ENCODE results near the gene NEURL1. TPM values are rescaled to one million over a fixed set of nuclear protein-coding genes. Genes with fewer than 3 reads are reported as not detected.

NEURL1 gene
- total and polyA plus RNA-seq, 2 donors (not counting 3 experiments of a cell fraction or from before 2014, with no cell fraction given), result 0.06 to 0.22 TPM

DNA sequence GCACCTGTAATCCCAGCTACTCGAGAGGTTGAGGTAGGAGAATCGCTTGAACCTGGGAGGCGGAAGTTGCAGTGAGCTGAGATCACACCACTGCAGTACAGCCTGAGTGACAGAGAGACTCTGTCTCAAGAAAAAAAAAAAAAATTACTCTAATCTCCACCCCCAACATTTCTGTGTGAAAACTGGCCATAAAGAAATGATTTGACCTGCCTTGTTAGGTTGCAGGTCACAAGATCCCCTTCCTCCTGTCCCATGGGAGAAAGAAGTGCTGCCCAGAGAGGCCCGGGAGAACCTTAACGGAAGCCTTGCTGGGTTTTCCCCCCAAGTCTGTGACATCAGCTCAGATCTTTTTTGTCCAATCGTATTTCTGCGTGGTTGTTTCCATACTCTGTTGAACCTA, 26.1 kb upstream of the NEURL1 start:
- TF ChIP-seq GATA2 (IDR thresholded peaks at IDR 0.05; ENCODE audit: insufficient read depth, insufficient read length, low read depth, low read length) (no peak), FOS (IDR thresholded peaks at IDR 0.05; ENCODE audit: borderline replicate concordance, insufficient read depth, low read length) (no peak), POLR2AphosphoS5 (IDR thresholded peaks at IDR 0.05; ENCODE audit: insufficient read depth, low read depth, low read length) (no peak), JUN (IDR thresholded peaks at IDR 0.05; ENCODE audit: borderline replicate concordance, insufficient read depth, insufficient read length, low read depth) (no peak), POLR2A (IDR thresholded peaks at IDR 0.05; ENCODE audit: low read depth, low read length) (no peak), EZH2 (IDR thresholded peaks at IDR 0.05; ENCODE audit: borderline replicate concordance, low read depth, low read length, severe bottlenecking) (no peak), MYC (IDR thresholded peaks at IDR 0.05; ENCODE audit: low read depth, low read length) (no peak)
- TF ChIP-seq, protein P1, sequence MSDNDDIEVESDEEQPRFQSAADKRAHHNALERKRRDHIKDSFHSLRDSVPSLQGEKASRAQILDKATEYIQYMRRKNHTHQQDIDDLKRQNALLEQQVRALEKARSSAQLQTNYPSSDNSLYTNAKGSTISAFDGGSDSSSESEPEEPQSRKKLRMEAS (IDR thresholded peaks at IDR 0.05; ENCODE audit: insufficient read depth, insufficient read length), result no peak
- TF ChIP-seq, protein P2, sequence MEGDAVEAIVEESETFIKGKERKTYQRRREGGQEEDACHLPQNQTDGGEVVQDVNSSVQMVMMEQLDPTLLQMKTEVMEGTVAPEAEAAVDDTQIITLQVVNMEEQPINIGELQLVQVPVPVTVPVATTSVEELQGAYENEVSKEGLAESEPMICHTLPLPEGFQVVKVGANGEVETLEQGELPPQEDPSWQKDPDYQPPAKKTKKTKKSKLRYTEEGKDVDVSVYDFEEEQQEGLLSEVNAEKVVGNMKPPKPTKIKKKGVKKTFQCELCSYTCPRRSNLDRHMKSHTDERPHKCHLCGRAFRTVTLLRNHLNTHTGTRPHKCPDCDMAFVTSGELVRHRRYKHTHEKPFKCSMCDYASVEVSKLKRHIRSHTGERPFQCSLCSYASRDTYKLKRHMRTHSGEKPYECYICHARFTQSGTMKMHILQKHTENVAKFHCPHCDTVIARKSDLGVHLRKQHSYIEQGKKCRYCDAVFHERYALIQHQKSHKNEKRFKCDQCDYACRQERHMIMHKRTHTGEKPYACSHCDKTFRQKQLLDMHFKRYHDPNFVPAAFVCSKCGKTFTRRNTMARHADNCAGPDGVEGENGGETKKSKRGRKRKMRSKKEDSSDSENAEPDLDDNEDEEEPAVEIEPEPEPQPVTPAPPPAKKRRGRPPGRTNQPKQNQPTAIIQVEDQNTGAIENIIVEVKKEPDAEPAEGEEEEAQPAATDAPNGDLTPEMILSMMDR (IDR thresholded peaks at IDR 0.05; ENCODE audit: extremely low read depth in 1 of 2, insufficient read depth in 1 of 2, low read depth in 1 of 2, low read length in 2 of 2), result no peak
- no TSS peak for BruUV-seq (replicated peaks)
- Histone ChIP-seq H3K4me3 (replicated peaks in 1 of 3; ENCODE audit: insufficient read depth in 1 of 3, low read depth in 1 of 3, low read length in 3 of 3) (no peak overlapping the region), H3K27ac (ENCODE audit: insufficient read depth, low read depth, low read length) (no peak overlapping the region), H3K9me3 (replicated peaks; ENCODE audit: control insufficient read depth, insufficient read depth, low read length) (no peaks in the 10 kb centered on the region), H3K27me3 (ENCODE audit: control insufficient read depth in 2 of 2, insufficient read depth in 2 of 2, low read length in 2 of 2) (peaks cover 1 to 6% of the 10 kb centered on the region in 2 experiments), H3K79me2 (ENCODE audit: control insufficient read depth, insufficient read depth, low read length) (no peaks in the 10 kb centered on the region), H3K4me2 (ENCODE audit: insufficient read depth, low read length) (no peak overlapping the region), H2AFZ (ENCODE audit: low read depth, low read length) (no peak overlapping the region), H4K20me1 (replicated peaks; ENCODE audit: control insufficient read depth, extremely low read depth, insufficient read depth, low read length) (no peaks in the 10 kb centered on the region), H3K4me1 (ENCODE audit: control insufficient read depth, extremely low read depth, insufficient read depth, low read length) (no peaks in the 10 kb centered on the region), H3K9me1 (replicated peaks; ENCODE audit: control insufficient read depth, extremely low read depth, insufficient read depth, low read length) (no peaks in the 10 kb centered on the region), H3K9ac (replicated peaks; ENCODE audit: extremely low read depth, insufficient read depth, low read length) (no peak overlapping the region), H3K36me3 (ENCODE audit: control insufficient read depth in 2 of 2, extremely low read depth in 1 of 2, insufficient read depth in 2 of 2, low read length in 2 of 2) (no peaks in the 10 kb centered on the region)
- POLR2A ChIA-PET, result no interaction called here
- FAIRE-seq (no peak), DNase-seq (ENCODE audit: low read depth, low spot score) (no peak)
- CTCF ChIA-PET, result no interaction called here
- dilution Hi-C loops (cut with MboI; ENCODE audit: extremely low pct_ligation_motif_present, low sequenced_read_pairs), result no loop called here
- intact Hi-C loops (cut with micrococcal nuclease), result no loop called here

Measured in endothelial cell of umbilical vein (primary cell).